DND-41 (cell line): ENCODE results near the gene DNER.

ENCODE experiments used
- ATAC-seq: fragments of 200-7000 bp; cut with Tn5 transposase; 3 replicates; pipeline ENCODE4 v1.9.1; 2021; ENCODE audit warnings: low read depth; ENCODE audit not compliant: insufficient read depth
- DNase-seq: peaks from one replicate; pipeline ENCODE4 v3.0.0-alpha.2; 2020
- H2AFZ ChIP-seq: 2 replicates; pipeline ENCODE4 v1.6.0; 2012; ENCODE audit warnings: low read depth, low read length
- H3K27ac ChIP-seq: 2 replicates; pipeline ENCODE4 v1.5.1; 2012; ENCODE audit warnings: low read length, inconsistent platforms
- H3K27me3 ChIP-seq: fragments of 200-600 bp; sonication (generic); 2 replicates; pipeline ENCODE4 v1.6.0; 2012; ENCODE audit warnings: low read length, mild to moderate bottlenecking, inconsistent platforms; ENCODE audit not compliant: insufficient read depth, poor library complexity
- H3K36me3 ChIP-seq: 2 replicates; pipeline ENCODE4 v1.5.1; 2012; ENCODE audit warnings: low read length, inconsistent platforms; ENCODE audit not compliant: insufficient read depth
- H3K4me1 ChIP-seq: 2 replicates; pipeline ENCODE4 v1.5.1; 2012; ENCODE audit warnings: mild to moderate bottlenecking, low read length; ENCODE audit not compliant: insufficient read depth
- H3K4me2 ChIP-seq: 2 replicates; pipeline ENCODE4 v1.6.0; 2012; ENCODE audit warnings: mild to moderate bottlenecking, moderate library complexity, low read length, inconsistent platforms; ENCODE audit not compliant: insufficient read depth
- H3K4me3 ChIP-seq, 2 experiments: fragments of 200-600 bp in 1 of 2; shearing (Covaris generic) in 1 of 2; 2 replicates each; pipeline ENCODE4 v1.5.1; 2012 to 2016; ENCODE audit warnings: inconsistent platforms in 2 of 2, low read length in 2 of 2, mild to moderate bottlenecking in 2 of 2, low read depth in 1 of 2, moderate library complexity in 1 of 2
- H3K79me2 ChIP-seq: 2 replicates; pipeline ENCODE4 v1.6.0; 2012; ENCODE audit warnings: low read length, inconsistent platforms; ENCODE audit not compliant: insufficient read depth
- H3K9ac ChIP-seq: 2 replicates; pipeline ENCODE4 v1.6.0; 2012; ENCODE audit warnings: low read depth, mild to moderate bottlenecking, inconsistent platforms, low read length, moderate library complexity
- H3K9me3 ChIP-seq: 2 replicates; pipeline ENCODE4 v1.5.1; 2012; ENCODE audit warnings: low read length, moderate library complexity, mild to moderate bottlenecking, inconsistent platforms; ENCODE audit not compliant: insufficient read depth, severe bottlenecking
- H4K20me1 ChIP-seq: 2 replicates; pipeline ENCODE4 v1.6.0; 2012; ENCODE audit warnings: low read length; ENCODE audit not compliant: insufficient read depth
- CTCF ChIP-seq: IDR thresholded peaks from 2 replicates; pipeline ENCODE4 v1.5.1; 2012; ENCODE audit warnings: borderline replicate concordance, low read length, moderate library complexity, mild to moderate bottlenecking; ENCODE audit not compliant: poor library complexity, severe bottlenecking; ENCODE audit errors: extremely low read depth
- EZH2 ChIP-seq: IDR thresholded peaks from 3 replicates; pipeline ENCODE4 v1.6.1; 2012; ENCODE audit warnings: borderline replicate concordance, low read depth, mild to moderate bottlenecking, moderate library complexity, low read length, inconsistent platforms; ENCODE audit not compliant: severe bottlenecking

Gene DNER

GRCh38 chr2:229431327-229431954 is 282.9 kb downstream of the DNER start:
- H3K4me2 ChIP-seq: no peak overlapping the region
- TF ChIP-seq CTCF (peak; percentile 48), EZH2 (no peak)
- no peak overlapping the region for H3K27ac ChIP-seq
- no peaks in the 10 kb centered on the region for H3K4me1 ChIP-seq
- no peaks in the 10 kb centered on the region for H3K9me3 ChIP-seq
- H3K36me3 ChIP-seq: no peaks in the 10 kb centered on the region
- H4K20me1 ChIP-seq: no peaks in the 10 kb centered on the region
- H3K79me2 ChIP-seq: no peaks in the 10 kb centered on the region
- H3K27me3 ChIP-seq: no peaks in the 10 kb centered on the region
- H3K4me3 ChIP-seq: no peak overlapping the region
- no peak overlapping the region for H2AFZ ChIP-seq
- H3K9ac ChIP-seq: no peak overlapping the region
- no peak for DNase-seq
- ATAC-seq: no peak

GRCh38 chr2:229429589-229429988 is 284.8 kb downstream of the DNER start:
- H3K9me3 ChIP-seq: no peaks in the 10 kb centered on the region
- H3K9ac ChIP-seq: no peak overlapping the region
- TF ChIP-seq EZH2 (no peak), CTCF (no peak)
- no peaks in the 10 kb centered on the region for H4K20me1 ChIP-seq
- H2AFZ ChIP-seq: no peak overlapping the region; the same call in 1 of the 2 replicates
- H3K4me3 ChIP-seq: no peak overlapping the region
- H3K4me1 ChIP-seq: no peaks in the 10 kb centered on the region
- no peak overlapping the region for H3K4me2 ChIP-seq
- no peak overlapping the region for H3K27ac ChIP-seq
- no peaks in the 10 kb centered on the region for H3K27me3 ChIP-seq
- no peak for DNase-seq
- H3K79me2 ChIP-seq: no peaks in the 10 kb centered on the region
- no peak for ATAC-seq
- no peaks in the 10 kb centered on the region for H3K36me3 ChIP-seq

- Histone ChIP-seq H3K4me1 (no peaks in the 10 kb centered on the region), H3K9me3 (no peaks in the 10 kb centered on the region), H3K27me3 (no peaks in the 10 kb centered on the region), H3K4me3 (no peak overlapping the region), H3K36me3 (no peaks in the 10 kb centered on the region), H4K20me1 (no peaks in the 10 kb centered on the region), H2AFZ (no peak overlapping the region), H3K27ac (no peak overlapping the region), H3K4me2 (no peak overlapping the region), H3K79me2 (no peaks in the 10 kb centered on the region), H3K9ac (no peak overlapping the region)
- TF ChIP-seq EZH2 (no peak), CTCF (no peak)
- DNase-seq (no peak), ATAC-seq (no peak)
Measured at GRCh38 chr2:229426464-229426863, 287.9 kb downstream of the DNER start.

- ATAC-seq: no peak
- DNase-seq: no peak
- Histone ChIP-seq H3K36me3 (no peaks in the 10 kb centered on the region), H3K9ac (no peak overlapping the region), H4K20me1 (no peaks in the 10 kb centered on the region), H3K27me3 (no peaks in the 10 kb centered on the region), H3K4me3 (no peak overlapping the region), H3K4me2 (no peak overlapping the region), H3K79me2 (no peaks in the 10 kb centered on the region), H3K9me3 (no peaks in the 10 kb centered on the region), H3K27ac (no peak overlapping the region), H2AFZ (no peak overlapping the region), H3K4me1 (no peaks in the 10 kb centered on the region)
- no peak for TF ChIP-seq EZH2
- no peak for TF ChIP-seq CTCF
Measured at GRCh38 chr2:229425598-229425997, 288.8 kb downstream of the DNER start.
